ENCODE data around the gene DAZAP1.
A peak's percentile ranks its signal among the peaks of the same experiment; 100 is the strongest.

Gene DAZAP1

DNA sequence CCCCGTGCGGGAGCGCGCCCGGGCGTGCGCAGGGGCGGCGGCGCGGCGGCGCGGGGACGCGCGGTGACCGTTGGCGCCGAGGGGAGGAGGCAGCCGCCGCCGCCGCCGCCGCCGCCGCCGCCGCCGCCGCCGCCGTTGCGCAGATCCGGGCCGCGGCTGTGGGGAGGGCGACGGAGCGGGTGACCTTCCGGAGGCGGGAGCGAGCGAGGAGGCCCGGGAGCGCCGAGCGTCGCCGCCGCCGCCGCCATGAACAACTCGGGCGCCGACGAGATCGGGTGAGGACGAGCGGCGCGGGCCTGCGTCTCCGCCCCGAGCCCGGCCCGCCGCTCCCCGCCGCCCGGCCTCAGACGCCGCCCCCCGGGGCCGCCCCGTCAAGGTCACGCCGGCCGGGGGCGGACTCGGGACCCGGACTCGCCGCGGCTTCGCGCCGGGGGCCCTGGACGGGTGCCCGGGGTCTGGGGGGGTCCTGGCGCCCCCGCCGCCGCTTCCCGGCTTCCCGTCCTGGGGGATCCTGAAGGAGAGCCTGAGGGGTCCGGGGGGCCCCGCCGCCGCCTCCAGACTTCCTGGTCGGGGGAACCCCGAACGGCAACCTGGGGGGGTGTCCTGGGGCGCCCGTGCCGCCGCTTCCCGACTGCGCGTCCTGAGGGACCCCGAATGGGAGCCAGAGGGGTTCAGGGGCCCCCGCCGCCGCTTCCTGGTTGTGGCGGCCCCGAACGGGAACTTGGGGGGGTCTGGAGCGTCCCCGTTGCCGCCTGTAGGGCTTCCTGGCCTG lies at the start of gene DAZAP1:
Gene DAZAP1 (plus strand): TSS at position 59 of the 772 bp plus-strand sequence. CDS start 188 bp downstream, at position 247.
- no peak for DNase-seq

- DNase-seq: no peak
These were observed 47.1 kb upstream of the DAZAP1 start for GRCh38 chr19:1360126-1360817.

DNA sequence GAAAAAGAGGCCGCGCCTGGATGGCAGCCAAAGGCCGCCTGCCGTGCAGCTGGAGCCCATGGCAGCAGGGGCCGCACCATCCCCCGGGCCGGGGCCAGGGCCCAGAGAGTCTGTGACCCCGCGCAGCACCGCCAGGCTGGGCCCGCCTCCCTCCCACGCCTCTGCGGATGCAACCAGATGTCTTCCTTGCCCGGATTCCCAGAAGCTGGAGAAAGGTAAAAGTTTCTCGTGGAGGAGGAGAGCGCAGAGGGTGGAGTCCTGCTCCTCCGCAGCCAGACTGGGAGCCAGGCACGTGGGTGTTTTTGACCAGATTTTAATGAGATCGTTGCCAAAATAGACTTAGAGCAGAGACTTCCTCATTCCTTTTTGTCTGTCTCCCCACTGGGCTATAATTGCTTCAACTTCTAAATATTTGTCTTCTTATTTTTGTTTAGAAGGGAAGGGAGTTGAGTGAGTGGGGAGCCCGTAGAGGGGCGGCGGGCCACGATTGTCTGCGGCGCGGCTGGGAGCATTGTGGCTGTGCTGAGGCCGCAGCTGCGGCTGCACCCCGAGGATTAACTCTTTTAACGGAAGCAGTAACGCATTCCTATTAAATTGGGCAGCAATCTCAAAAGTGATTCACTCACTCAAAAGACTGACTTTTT lies 46.4 kb upstream of the DAZAP1 start:
- peak; percentile 42 to 80 for DNase-seq

DNA sequence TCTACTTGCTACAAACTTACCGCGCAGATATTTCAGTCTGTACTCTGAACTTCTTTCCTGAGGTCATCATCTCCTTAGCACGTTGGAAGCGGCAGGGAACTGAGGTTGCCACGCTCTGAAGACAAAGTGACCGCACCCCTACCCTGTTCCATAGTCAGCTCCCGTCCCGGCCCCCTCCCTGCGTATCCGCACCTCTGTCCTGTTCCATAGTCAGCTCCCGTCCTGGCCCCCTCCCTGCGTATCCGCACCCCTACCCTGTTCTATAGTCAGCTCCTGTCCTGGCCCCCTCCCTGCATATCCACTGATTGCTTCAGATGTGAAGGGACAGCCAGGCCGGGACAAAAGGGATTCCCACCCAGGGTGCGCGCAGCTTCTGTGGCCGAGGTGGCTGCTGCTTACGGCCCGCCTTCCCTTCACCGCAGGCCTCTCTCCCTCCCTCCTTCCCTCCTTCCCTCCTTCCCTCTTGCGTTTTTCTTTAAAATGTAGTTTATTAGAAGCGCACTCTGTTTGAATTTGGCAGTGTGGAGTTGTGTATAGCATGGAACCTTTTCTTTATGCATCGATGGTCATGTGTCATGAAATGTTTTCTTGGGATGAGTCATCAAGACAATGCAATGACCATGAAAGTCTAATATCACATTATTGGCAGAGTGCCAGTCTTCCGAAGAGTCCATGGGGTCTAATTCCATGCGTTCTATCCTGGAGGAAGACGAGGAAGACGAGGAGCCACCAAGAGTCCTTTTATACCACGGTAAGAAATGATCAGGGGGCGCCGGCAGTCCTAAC lies 45.6 kb upstream of the DAZAP1 start:
- DNase-seq: no peak

- DNase-seq: no peak
These were observed 44.8 kb upstream of the DAZAP1 start for GRCh38 chr19:1362387-1363257.

- DNase-seq: no peak
These were observed 43.8 kb upstream of the DAZAP1 start for GRCh38 chr19:1363599-1363998.

DNA sequence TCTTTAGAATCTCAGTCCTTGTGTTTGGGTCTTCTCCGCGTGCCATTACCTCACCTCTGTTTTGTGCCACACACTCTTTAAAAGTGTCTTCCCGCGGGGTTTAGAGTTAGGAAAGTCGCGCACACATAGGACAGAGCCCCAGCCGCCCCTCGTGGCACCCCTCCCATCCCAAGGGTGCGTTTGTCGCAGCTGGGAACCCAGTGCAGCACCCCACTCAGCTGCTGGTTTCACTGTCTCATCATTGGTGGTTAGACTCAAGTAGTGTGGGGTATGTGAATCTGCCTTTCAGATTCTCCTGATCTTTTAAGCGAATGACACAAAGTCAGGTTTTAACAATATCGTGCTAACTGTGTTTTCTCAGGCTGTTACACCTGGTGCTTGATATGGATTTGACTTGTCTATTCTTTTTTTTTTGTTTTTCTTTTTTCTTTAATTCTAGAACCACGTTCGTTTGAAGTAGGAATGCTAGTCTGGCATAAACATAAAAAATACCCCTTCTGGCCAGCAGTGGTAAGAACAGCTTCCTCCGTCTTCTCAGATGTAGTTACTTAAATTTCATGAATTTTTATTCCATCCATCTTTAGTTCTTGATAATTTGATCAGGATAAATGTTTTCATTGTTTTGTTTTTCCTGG lies 43.2 kb upstream of the DAZAP1 start:
- no peak for DNase-seq

GRCh38 chr19:1365319-1366269 lies 41.8 kb upstream of the DAZAP1 start:
- DNase-seq: no peak

- no peak for DNase-seq
These were observed 41.1 kb upstream of the DAZAP1 start for GRCh38 chr19:1366296-1366695.

DNA sequence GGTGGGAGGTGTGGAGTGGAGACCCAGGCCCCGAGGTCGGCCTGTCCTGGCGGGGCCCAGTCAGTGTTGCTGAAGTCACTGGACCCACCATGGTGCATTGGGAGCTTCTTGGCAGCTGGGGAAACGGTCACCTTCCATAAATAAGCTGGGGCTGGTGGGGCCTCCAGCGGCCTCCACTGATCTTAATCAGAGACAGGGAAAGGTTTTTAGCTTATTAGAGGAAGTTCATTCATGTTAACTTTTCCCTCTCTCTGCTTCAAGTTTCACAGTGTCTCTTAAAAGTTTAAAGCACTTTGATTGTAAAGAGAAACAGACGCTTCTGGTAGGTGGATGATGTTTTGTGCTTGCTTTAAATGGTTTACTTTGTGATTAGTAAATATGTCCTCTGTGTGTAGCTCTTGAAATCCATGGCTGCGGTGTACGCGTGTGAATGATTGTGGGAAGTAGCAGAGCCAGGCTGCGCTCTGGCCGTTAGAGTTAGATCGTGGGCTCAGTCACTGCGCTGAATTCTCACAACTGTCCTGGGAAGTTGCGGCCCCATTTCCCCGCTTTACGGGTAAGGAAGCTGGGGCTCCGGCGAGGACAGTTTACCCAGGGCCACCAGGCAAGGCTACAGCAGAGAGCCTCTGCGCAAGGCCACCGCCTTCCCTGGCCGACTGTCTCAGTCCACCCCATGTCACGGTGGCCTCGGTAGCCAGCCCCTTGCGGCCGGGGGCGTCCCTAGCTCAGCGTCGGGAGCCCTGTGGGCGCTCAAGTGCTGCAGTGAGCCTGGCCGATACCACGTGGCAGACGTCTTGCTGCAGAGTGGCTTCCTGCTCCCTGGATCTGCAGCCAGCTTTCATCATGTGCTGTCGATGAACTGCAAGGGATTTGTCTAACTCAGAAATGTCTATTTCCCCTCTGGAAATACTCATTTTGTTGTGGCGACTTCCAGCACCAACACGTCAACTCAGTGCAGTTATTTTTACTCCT lies 40.2 kb upstream of the DAZAP1 start:
- DNase-seq: no peak

DNA sequence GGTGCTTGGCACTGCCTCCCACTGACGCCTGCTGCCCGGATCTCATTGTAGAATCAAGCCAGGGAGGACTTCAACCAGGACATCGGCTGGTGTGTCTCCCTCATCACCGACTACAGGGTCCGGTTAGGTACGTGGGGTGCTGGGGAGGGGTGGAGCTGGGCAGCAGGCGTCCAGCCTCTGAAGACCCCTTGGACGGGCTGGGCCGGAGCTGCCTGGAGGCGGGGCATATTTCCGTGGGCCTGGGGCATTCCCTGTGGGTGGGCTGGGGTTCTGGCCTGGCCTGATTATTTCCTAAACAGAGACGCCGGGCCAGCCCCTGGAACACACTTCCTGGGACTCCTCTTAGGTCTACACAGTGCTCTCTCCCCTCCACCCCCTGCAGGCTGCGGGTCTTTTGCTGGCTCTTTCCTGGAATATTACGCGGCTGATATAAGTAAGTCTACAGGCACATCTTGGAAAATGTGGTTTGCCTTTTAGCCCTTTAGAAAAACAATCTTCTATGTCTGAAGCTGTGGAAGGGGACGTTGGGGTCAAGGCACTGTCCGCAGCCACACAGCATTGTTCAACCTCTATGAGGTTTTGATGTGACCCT lies 38.1 kb upstream of the DAZAP1 start:
- DNase-seq: no peak

- no peak for DNase-seq
These were observed 36.6 kb upstream of the DAZAP1 start for GRCh38 chr19:1370579-1371361.

DNA sequence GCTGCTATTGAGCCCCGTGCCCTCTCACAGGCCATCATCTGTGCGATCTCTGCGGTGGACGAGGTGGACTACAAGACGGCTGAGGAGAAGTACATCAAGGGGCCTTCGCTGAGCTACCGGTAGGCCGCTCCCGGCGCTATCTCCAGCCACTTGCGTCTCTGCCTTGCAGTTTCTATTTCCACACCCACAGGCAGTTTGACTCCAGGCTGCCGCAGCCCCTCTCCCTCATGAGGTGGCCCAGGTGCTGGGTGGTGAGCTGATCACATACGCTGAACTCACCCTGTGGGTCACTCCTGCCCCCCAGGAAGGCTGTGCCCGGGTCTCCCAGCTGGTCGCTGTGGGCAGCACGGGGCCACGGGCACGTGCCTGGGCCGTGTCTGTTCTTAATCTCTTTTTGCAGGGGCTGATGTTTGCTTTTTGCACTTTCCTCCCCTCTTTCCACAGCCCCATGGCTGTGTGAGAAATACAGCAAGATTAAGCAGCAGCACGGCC lies 34.3 kb upstream of the DAZAP1 start:
- no peak for DNase-seq

DNA sequence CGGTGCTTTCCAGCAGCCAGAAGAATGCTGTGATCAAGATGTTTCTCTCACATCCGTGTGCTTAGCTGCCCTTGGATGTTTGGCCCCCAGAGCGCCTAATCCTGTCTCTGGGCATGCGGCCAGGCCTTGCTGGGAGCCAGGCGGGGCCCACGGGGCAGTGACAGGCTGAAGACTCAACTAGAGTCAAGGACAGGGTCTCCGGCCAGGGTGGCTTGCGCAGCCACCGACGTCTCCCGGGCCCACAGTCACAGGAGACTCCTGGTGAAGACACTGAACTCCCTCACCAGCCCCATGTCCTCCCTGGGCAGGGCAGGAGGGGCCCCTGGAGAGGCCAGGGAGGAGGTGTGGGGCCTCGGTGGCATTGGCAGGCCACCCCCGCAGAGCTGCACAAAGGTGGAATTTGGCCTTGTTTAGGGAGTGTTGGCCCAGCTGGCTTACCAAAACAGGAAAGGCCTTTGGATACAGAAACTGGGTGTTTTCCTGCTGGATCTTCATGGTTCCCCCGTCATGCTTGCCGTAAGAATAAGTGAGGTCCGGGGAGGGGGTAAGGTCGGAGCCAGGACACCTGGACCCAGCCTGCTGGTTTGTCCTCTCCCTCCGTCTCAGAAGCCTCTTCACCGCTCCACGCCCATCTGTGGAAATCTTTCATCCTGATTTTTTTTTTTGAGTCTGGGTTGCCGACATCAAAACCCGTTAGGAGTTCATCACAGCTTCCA lies 33.7 kb upstream of the DAZAP1 start:
- DNase-seq: no peak

DNA sequence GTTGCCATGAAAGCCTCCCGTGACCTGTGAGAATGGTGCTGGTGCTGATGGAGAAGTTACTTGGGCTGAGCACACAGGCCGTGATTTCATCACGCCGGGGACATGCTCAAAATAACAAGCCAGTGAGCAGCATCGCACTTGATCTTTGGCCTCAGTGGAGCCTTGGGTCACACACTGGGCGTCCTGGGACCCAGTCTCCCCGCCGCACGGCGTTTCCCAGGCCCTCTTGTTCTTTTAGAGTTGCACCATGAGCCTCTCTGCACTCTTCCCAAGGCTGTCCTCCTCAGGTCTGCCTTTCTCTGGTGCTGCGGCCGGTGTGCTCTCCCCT lies 33.2 kb upstream of the DAZAP1 start:
- no peak for DNase-seq

- no peak for DNase-seq
These were observed 31.0 kb upstream of the DAZAP1 start for GRCh38 chr19:1376415-1376805.

All from SHP77 (cell line).